ENCODE data around the gene COL28A1.

Gene COL28A1

DNA sequence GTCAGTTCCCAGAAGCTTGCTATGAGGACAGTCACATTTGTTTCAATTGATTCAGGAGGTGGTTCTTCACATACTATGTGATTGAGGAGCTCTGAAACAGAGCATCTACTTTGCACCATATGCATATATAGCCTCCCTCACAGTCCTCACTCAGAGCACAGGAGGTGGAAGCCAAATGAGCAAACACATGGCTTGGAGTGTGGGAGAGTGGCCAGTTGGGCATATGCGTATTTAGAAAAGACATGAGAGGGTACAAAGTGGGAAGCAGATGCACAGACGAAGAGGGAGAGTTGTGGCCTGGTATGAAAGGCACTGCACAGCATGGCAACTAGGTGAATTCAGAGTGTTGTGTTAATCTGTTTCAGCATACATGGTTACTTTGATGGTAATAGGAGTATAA is 165.6 kb downstream of the COL28A1 start:
- Histone ChIP-seq H3K9me3 (ENCODE audit: insufficient read depth, low read length) (no peaks in the 10 kb centered on the region), H3F3A (ENCODE audit: insufficient read depth) (no peaks in the 10 kb centered on the region), H3K9ac (ENCODE audit: low read length) (no peak overlapping the region), H2AFZ (ENCODE audit: low read depth, low read length, severe bottlenecking) (no peak overlapping the region), H3K27me3 (ENCODE audit: low read length) (no peaks in the 10 kb centered on the region), H3K79me2 (ENCODE audit: insufficient read depth, low read length) (no peaks in the 10 kb centered on the region), H4K20me1 (ENCODE audit: low read depth, low read length) (no peaks in the 10 kb centered on the region), H3K9me2 (replicated peaks; ENCODE audit: insufficient read depth, low read length) (no peaks in the 10 kb centered on the region), H3K27ac (ENCODE audit: low read depth, low read length) (no peak overlapping the region), H3K4me2 (ENCODE audit: low read depth, low read length, poor library complexity, severe bottlenecking) (no peak overlapping the region), H3K36me3 (ENCODE audit: low read length) (no peaks in the 10 kb centered on the region), H3K4me3 (ENCODE audit: insufficient read depth, low read length, poor library complexity, severe bottlenecking) (no peak overlapping the region)
- no peak for TF ChIP-seq EZH2phosphoT487 (conservative IDR thresholded peaks at IDR 0.05; ENCODE audit: low read length)
- TF ChIP-seq, protein P1, sequence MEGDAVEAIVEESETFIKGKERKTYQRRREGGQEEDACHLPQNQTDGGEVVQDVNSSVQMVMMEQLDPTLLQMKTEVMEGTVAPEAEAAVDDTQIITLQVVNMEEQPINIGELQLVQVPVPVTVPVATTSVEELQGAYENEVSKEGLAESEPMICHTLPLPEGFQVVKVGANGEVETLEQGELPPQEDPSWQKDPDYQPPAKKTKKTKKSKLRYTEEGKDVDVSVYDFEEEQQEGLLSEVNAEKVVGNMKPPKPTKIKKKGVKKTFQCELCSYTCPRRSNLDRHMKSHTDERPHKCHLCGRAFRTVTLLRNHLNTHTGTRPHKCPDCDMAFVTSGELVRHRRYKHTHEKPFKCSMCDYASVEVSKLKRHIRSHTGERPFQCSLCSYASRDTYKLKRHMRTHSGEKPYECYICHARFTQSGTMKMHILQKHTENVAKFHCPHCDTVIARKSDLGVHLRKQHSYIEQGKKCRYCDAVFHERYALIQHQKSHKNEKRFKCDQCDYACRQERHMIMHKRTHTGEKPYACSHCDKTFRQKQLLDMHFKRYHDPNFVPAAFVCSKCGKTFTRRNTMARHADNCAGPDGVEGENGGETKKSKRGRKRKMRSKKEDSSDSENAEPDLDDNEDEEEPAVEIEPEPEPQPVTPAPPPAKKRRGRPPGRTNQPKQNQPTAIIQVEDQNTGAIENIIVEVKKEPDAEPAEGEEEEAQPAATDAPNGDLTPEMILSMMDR (IDR thresholded peaks at IDR 0.05; ENCODE audit: insufficient read depth, low read length, poor library complexity, severe bottlenecking), result no peak

- no peaks in the 10 kb centered on the region for H3K9me2 ChIP-seq (replicated peaks; ENCODE audit: insufficient read depth, low read length)
- H4K20me1 ChIP-seq (ENCODE audit: low read depth, low read length), result no peaks in the 10 kb centered on the region
- H3K36me3 ChIP-seq (ENCODE audit: low read length), result no peaks in the 10 kb centered on the region
- H3K9me3 ChIP-seq (ENCODE audit: insufficient read depth, low read length), result no peaks in the 10 kb centered on the region
- H3K27ac ChIP-seq (ENCODE audit: low read depth, low read length), result no peak overlapping the region
- no peaks in the 10 kb centered on the region for H3K27me3 ChIP-seq (ENCODE audit: low read length)
- TF ChIP-seq EZH2phosphoT487 (conservative IDR thresholded peaks at IDR 0.05; ENCODE audit: low read length), result no peak
- TF ChIP-seq, protein P1 (IDR thresholded peaks at IDR 0.05; ENCODE audit: insufficient read depth, low read length, poor library complexity, severe bottlenecking), result no peak
- no peak overlapping the region for H2AFZ ChIP-seq (ENCODE audit: low read depth, low read length, severe bottlenecking)
- H3K4me3 ChIP-seq (ENCODE audit: insufficient read depth, low read length, poor library complexity, severe bottlenecking), result no peak overlapping the region
- H3K79me2 ChIP-seq (ENCODE audit: insufficient read depth, low read length), result no peaks in the 10 kb centered on the region
- H3K9ac ChIP-seq (ENCODE audit: low read length), result no peak overlapping the region
- no peak overlapping the region for H3K4me2 ChIP-seq (ENCODE audit: low read depth, low read length, poor library complexity, severe bottlenecking)
- no peaks in the 10 kb centered on the region for H3F3A ChIP-seq (ENCODE audit: insufficient read depth)
Measured at GRCh38 chr7:7369134-7369533, 166.5 kb downstream of the COL28A1 start.

GRCh38 chr7:7354674-7355073 is 181.0 kb downstream of the COL28A1 start:
- Histone ChIP-seq H3K27ac (ENCODE audit: low read depth, low read length) (no peak overlapping the region), H3K4me3 (ENCODE audit: insufficient read depth, low read length, poor library complexity, severe bottlenecking) (no peak overlapping the region), H3K9me2 (replicated peaks; ENCODE audit: insufficient read depth, low read length) (no peaks in the 10 kb centered on the region), H4K20me1 (ENCODE audit: low read depth, low read length) (no peaks in the 10 kb centered on the region), H3K27me3 (ENCODE audit: low read length) (no peaks in the 10 kb centered on the region), H3K79me2 (ENCODE audit: insufficient read depth, low read length) (no peaks in the 10 kb centered on the region), H3K9ac (ENCODE audit: low read length) (no peak overlapping the region), H3K9me3 (ENCODE audit: insufficient read depth, low read length) (no peaks in the 10 kb centered on the region), H2AFZ (ENCODE audit: low read depth, low read length, severe bottlenecking) (no peak overlapping the region), H3K36me3 (ENCODE audit: low read length) (no peaks in the 10 kb centered on the region), H3F3A (ENCODE audit: insufficient read depth) (no peaks in the 10 kb centered on the region), H3K4me2 (ENCODE audit: low read depth, low read length, poor library complexity, severe bottlenecking) (no peak overlapping the region)
- TF ChIP-seq EZH2phosphoT487 (conservative IDR thresholded peaks at IDR 0.05; ENCODE audit: low read length), result no peak
- TF ChIP-seq, protein P1 (IDR thresholded peaks at IDR 0.05; ENCODE audit: insufficient read depth, low read length, poor library complexity, severe bottlenecking), result no peak

Data from SU-DHL-6 (cell line).